HepG2 (cell line): ENCODE results near the gene IRAK1BP1. TPM values are rescaled to one million over a fixed set of nuclear protein-coding genes. Genes with fewer than 3 reads are reported as not detected.
A peak's percentile ranks its signal among the peaks of the same experiment; 100 is the strongest.

Source experiments
- ARNT ChIP-seq: fragments of 450-650 bp; IDR thresholded peaks from 2 replicates; pipeline ENCODE4 v1.6.1; 2017
- FOXM1 ChIP-seq: sonication (generic); formaldehyde crosslinking; IDR thresholded peaks from 2 replicates; pipeline ENCODE4 v1.5.0; 2020; ENCODE audit warnings: missing genetic modification reagents
- IRX3 ChIP-seq: sonication (generic); formaldehyde crosslinking; IDR thresholded peaks from 2 replicates; pipeline ENCODE4 v1.8.1; 2023; ENCODE audit warnings: mild to moderate bottlenecking, low read depth, missing genetic modification reagents, borderline replicate concordance
- KLF9 ChIP-seq: IDR thresholded peaks from 2 replicates; pipeline ENCODE4 v1.6.1; 2016; ENCODE audit warnings: low read depth
- MAF1 ChIP-seq: sonication (generic); formaldehyde crosslinking; IDR thresholded peaks from 2 replicates; pipeline ENCODE4 v1.5.0; 2020; ENCODE audit warnings: missing genetic modification reagents, borderline replicate concordance
- NFATC3 ChIP-seq: sonication (generic); formaldehyde crosslinking; IDR thresholded peaks from 2 replicates; pipeline ENCODE4 v1.5.1; 2020; ENCODE audit warnings: mild to moderate bottlenecking, missing genetic modification reagents
- NR3C1 ChIP-seq: sonication (generic); formaldehyde crosslinking; IDR thresholded peaks from 2 replicates; pipeline ENCODE4 v1.4.0; 2020; ENCODE audit warnings: missing genetic modification reagents
- POLR2A ChIP-seq, 2 experiments: IDR thresholded peaks; 2 replicates each; pipeline ENCODE4 v1.6.1; 2011; ENCODE audit warnings: low read depth in 2 of 2, low read length in 2 of 2, mild to moderate bottlenecking in 1 of 2, moderate library complexity in 1 of 2; ENCODE audit not compliant: insufficient read depth in 1 of 2
- PRPF4 ChIP-seq: fragments of 200-400 bp; formaldehyde crosslinking; IDR thresholded peaks from 2 replicates; pipeline ENCODE4 v1.6.1; 2016; ENCODE audit warnings: low read length, low read depth; ENCODE audit not compliant: poor library complexity, severe bottlenecking
- RFX5 ChIP-seq: IDR thresholded peaks from 2 replicates; pipeline ENCODE4 v1.6.1; 2011; ENCODE audit warnings: low read depth, low read length, improper control_type of control experiment
- ZFYVE20 ChIP-seq: sonication (generic); formaldehyde crosslinking; IDR thresholded peaks from 2 replicates; pipeline ENCODE4 v1.8.0; 2023; ENCODE audit warnings: low read depth, mild to moderate bottlenecking, moderate library complexity, missing genetic modification reagents, borderline replicate concordance
- ZNF367 ChIP-seq: sonication (generic); formaldehyde crosslinking; IDR thresholded peaks from 2 replicates; pipeline ENCODE4 v1.4.0; 2020; ENCODE audit warnings: missing genetic modification reagents, borderline replicate concordance
- ZNF720 ChIP-seq: sonication (generic); formaldehyde crosslinking; IDR thresholded peaks from 2 replicates; pipeline ENCODE4 v1.4.0; 2020; ENCODE audit warnings: missing genetic modification reagents
- polyA plus RNA-seq, 8 experiments: library from polyadenylated mRNA; depleted of rRNA in 3 of 8; stranded (reverse) in 7 of 8; unstranded in 1 of 8; fragments of >200 nt; fragmentation: Illumina TruSeq in 4 of 8; extraction: Trizol in 4 of 8; gene quantifications; 2 replicates each; pipeline versions ENCODE4 v1.2.1 to v1.2.3, GENCODE V29; 2011 to 2016; ENCODE audit warnings: low read depth in 4 of 8, missing spikeins in 1 of 8, mixed read lengths in 1 of 8; ENCODE audit not compliant: insufficient read depth in 1 of 8
- total RNA-seq, 5 experiments: library from RNA; depleted of rRNA; stranded (reverse); fragments of >200 nt; fragmentation: Illumina TruSeq; extraction: Trizol; gene quantifications; 2 replicates each; pipeline ENCODE4 v1.2.3, GENCODE V29; 2016; ENCODE audit warnings: low read depth in 1 of 5
- TF ChIP-seq, protein P1 (sequence below): sonication (generic); formaldehyde crosslinking; conservative IDR thresholded peaks from 2 replicates; pipeline ENCODE4 v1.4.0; 2020; ENCODE audit warnings: mild to moderate bottlenecking, missing genetic modification reagents, moderate library complexity
- TF ChIP-seq, protein P2 (sequence below): sonication (generic); formaldehyde crosslinking; IDR thresholded peaks from 2 replicates; pipeline ENCODE4 v1.4.0; 2020; ENCODE audit warnings: missing genetic modification reagents, borderline replicate concordance
- TF ChIP-seq, protein P3 (sequence below): sonication (generic); formaldehyde crosslinking; IDR thresholded peaks from 2 replicates; pipeline ENCODE4 v1.4.0; 2020; ENCODE audit warnings: missing genetic modification reagents, borderline replicate concordance
- TF ChIP-seq, protein P4 (sequence below): sonication (generic); formaldehyde crosslinking; IDR thresholded peaks from 2 replicates; pipeline ENCODE4 v1.4.0; 2020; ENCODE audit warnings: low read depth, mild to moderate bottlenecking, missing genetic modification reagents
- TF ChIP-seq, protein P5 (sequence below): sonication (generic); formaldehyde crosslinking; IDR thresholded peaks from 2 replicates; pipeline ENCODE4 v1.4.0; 2020; ENCODE audit warnings: missing genetic modification reagents

Gene IRAK1BP1
- total and polyA plus RNA-seq, 2 of the 13 experiments (the other 11 are each of a cell fraction or from before 2014, with no cell fraction given): 0.86 to 1.5 TPM

DNA sequence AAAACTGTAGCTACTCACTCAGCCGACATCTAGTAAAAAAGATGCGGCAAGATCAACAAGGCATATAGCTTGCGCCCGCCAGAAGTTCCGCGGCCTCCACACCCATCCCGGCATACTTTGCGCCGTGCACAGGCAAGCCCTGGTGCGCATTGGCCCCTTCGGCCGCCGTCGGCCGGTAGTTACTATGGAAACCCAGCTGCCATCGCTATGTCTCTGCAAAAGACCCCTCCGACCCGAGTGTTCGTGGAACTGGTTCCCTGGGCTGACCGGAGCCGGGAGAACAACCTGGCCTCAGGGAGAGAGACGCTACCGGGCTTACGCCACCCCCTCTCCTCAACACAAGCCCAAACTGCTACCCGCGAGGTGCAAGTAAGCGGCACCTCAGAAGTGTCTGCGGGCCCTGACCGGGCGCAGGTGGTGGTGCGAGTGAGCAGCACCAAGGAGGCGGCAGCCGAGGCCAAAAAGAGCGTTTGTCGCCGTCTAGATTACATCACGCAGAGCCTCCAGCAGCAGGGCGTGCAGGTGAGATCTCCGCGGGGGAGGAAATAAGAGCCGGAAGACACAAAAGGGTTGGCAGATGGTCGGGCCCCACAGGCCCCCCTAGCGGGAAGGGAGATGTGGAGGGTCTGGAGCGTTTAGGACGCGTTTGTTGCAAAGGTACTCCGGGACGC lies at the start of gene IRAK1BP1 (continued):
- TF ChIP-seq, protein P1, sequence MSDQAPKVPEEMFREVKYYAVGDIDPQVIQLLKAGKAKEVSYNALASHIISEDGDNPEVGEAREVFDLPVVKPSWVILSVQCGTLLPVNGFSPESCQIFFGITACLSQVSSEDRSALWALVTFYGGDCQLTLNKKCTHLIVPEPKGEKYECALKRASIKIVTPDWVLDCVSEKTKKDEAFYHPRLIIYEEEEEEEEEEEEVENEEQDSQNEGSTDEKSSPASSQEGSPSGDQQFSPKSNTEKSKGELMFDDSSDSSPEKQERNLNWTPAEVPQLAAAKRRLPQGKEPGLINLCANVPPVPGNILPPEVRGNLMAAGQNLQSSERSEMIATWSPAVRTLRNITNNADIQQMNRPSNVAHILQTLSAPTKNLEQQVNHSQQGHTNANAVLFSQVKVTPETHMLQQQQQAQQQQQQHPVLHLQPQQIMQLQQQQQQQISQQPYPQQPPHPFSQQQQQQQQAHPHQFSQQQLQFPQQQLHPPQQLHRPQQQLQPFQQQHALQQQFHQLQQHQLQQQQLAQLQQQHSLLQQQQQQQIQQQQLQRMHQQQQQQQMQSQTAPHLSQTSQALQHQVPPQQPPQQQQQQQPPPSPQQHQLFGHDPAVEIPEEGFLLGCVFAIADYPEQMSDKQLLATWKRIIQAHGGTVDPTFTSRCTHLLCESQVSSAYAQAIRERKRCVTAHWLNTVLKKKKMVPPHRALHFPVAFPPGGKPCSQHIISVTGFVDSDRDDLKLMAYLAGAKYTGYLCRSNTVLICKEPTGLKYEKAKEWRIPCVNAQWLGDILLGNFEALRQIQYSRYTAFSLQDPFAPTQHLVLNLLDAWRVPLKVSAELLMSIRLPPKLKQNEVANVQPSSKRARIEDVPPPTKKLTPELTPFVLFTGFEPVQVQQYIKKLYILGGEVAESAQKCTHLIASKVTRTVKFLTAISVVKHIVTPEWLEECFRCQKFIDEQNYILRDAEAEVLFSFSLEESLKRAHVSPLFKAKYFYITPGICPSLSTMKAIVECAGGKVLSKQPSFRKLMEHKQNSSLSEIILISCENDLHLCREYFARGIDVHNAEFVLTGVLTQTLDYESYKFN: no peak
- no peak for TF ChIP-seq KLF9 (CRISPR knock-in tag)
- no peak; the same call in 1 of the 2 replicates for TF ChIP-seq NFATC3 (CRISPR knock-in tag)
- no peak for TF ChIP-seq ARNT
- TF ChIP-seq, protein P2, sequence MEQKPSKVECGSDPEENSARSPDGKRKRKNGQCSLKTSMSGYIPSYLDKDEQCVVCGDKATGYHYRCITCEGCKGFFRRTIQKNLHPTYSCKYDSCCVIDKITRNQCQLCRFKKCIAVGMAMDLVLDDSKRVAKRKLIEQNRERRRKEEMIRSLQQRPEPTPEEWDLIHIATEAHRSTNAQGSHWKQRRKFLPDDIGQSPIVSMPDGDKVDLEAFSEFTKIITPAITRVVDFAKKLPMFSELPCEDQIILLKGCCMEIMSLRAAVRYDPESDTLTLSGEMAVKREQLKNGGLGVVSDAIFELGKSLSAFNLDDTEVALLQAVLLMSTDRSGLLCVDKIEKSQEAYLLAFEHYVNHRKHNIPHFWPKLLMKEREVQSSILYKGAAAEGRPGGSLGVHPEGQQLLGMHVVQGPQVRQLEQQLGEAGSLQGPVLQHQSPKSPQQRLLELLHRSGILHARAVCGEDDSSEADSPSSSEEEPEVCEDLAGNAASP: no peak; the same call in 1 of the 2 replicates
- TF ChIP-seq, protein P3, sequence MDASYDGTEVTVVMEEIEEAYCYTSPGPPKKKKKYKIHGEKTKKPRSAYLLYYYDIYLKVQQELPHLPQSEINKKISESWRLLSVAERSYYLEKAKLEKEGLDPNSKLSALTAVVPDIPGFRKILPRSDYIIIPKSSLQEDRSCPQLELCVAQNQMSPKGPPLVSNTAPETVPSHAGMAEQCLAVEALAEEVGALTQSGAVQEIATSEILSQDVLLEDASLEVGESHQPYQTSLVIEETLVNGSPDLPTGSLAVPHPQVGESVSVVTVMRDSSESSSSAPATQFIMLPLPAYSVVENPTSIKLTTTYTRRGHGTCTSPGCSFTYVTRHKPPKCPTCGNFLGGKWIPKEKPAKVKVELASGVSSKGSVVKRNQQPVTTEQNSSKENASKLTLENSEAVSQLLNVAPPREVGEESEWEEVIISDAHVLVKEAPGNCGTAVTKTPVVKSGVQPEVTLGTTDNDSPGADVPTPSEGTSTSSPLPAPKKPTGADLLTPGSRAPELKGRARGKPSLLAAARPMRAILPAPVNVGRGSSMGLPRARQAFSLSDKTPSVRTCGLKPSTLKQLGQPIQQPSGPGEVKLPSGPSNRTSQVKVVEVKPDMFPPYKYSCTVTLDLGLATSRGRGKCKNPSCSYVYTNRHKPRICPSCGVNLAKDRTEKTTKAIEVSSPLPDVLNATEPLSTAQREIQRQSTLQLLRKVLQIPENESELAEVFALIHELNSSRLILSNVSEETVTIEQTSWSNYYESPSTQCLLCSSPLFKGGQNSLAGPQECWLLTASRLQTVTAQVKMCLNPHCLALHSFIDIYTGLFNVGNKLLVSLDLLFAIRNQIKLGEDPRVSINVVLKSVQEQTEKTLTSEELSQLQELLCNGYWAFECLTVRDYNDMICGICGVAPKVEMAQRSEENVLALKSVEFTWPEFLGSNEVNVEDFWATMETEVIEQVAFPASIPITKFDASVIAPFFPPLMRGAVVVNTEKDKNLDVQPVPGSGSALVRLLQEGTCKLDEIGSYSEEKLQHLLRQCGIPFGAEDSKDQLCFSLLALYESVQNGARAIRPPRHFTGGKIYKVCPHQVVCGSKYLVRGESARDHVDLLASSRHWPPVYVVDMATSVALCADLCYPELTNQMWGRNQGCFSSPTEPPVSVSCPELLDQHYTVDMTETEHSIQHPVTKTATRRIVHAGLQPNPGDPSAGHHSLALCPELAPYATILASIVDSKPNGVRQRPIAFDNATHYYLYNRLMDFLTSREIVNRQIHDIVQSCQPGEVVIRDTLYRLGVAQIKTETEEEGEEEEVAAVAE (CRISPR knock-in tag): peak; percentile 46; the same call in 1 of the 2 replicates
- no peak for TF ChIP-seq FOXM1 (CRISPR knock-in tag)
- TF ChIP-seq POLR2A (IDR thresholded peaks at IDR 0.05; ENCODE audit: insufficient read depth in 1 of 2, low read depth in 2 of 2, low read length in 2 of 2): peak; percentile 50 to 65
- TF ChIP-seq RFX5: 0 out of 2 replicates have a peak, but pooled peaks have one; percentile 17
- TF ChIP-seq NR3C1 (CRISPR knock-in tag): no peak
- TF ChIP-seq IRX3 (CRISPR knock-in tag): no peak
- no peak for TF ChIP-seq ZNF720
- TF ChIP-seq, protein P4, sequence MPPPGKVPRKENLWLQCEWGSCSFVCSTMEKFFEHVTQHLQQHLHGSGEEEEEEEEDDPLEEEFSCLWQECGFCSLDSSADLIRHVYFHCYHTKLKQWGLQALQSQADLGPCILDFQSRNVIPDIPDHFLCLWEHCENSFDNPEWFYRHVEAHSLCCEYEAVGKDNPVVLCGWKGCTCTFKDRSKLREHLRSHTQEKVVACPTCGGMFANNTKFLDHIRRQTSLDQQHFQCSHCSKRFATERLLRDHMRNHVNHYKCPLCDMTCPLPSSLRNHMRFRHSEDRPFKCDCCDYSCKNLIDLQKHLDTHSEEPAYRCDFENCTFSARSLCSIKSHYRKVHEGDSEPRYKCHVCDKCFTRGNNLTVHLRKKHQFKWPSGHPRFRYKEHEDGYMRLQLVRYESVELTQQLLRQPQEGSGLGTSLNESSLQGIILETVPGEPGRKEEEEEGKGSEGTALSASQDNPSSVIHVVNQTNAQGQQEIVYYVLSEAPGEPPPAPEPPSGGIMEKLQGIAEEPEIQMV (CRISPR knock-in tag): no peak
- TF ChIP-seq PRPF4: no peak
- TF ChIP-seq ZFYVE20 (CRISPR knock-in tag): no peak
- TF ChIP-seq ZNF367 (CRISPR knock-in tag): no peak
- TF ChIP-seq, protein P5, sequence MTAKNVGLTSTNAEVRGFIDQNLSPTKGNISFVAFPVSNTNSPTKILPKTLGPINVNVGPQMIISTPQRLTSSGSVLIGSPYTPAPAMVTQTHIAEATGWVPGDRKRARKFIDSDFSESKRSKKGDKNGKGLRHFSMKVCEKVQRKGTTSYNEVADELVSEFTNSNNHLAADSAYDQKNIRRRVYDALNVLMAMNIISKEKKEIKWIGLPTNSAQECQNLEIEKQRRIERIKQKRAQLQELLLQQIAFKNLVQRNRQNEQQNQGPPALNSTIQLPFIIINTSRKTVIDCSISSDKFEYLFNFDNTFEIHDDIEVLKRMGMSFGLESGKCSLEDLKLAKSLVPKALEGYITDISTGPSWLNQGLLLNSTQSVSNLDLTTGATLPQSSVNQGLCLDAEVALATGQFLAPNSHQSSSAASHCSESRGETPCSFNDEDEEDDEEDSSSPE (CRISPR knock-in tag): peak; percentile 45; the same call in 1 of the 2 replicates
- no peak for TF ChIP-seq MAF1 (CRISPR knock-in tag)
